ENCODE data around the gene FHL3. TPM values are rescaled to one million over a fixed set of nuclear protein-coding genes. Genes with fewer than 3 reads are reported as not detected.

FHL3 gene
- total RNA-seq = 3.0 and 22.3 TPM in 2 replicates

- DNase-seq (ENCODE audit: low read depth) = peak; percentile 11
Observed at GRCh38 chr1:38005195-38006007, at the start of gene FHL3. Gene FHL3, minus strand, starts transcription at chr1:38005514. Its CDS starts 6,102 bp downstream, at chr1:37999412.

DNA sequence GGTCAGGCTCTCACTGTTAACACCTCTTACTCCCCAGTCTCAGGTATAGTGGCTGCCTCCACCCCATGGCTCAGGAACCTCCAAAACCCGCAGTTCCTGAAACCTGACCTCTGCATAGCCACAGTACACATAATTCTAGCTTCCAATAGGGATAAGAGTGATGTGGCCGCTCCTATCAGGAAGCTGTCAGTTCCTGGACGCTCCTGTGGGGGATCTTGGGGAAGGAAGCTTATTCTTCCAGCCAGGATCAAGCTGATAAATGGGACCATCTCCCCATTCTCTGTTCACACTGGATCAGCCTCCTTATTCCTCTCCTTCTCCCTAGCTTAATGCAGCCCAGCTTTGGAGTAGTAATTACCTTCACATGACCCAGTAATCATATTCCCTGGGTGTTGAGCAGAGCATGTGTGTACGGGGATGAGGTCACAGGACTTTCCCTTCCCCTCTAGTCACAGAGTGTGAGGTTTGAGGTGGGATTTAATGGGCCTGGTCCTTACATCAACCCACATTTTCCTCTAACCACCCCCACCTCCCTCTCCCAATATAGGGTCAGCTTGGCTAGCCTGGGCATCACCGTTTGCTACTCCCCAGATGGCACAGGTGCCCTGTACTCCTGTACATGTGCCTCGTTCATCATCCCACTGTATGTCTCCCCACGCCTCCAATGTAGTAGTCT is 48.2 kb upstream of the FHL3 start:
- no peak for DNase-seq (ENCODE audit: low read depth)

GRCh38 chr1:38052750-38053415 is 47.6 kb upstream of the FHL3 start:
- no peak for DNase-seq (ENCODE audit: low read depth)

DNA sequence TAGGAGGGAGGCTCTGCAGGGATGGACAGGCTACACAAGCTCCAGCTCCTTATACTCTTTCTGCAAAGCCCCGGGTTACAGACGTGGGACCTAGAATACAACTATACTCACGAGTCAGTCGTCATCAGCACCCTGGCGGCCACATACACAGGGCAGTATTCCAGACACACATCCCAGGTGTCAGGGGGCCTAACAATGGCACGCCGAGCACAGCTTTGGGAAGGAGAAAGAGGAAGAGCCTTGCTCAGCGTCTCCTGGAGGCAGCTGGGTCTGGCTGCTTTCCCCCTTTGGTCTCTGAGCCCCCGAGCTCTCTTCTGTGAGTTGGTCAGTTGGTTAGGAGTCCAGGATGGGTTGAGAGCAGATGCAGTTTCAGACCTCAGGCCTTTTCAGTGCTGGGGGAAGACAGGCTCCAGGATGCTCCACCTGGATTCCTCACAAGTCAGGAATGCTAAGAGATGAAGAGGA is 45.8 kb upstream of the FHL3 start:
- no peak for DNase-seq (ENCODE audit: low read depth)

DNA sequence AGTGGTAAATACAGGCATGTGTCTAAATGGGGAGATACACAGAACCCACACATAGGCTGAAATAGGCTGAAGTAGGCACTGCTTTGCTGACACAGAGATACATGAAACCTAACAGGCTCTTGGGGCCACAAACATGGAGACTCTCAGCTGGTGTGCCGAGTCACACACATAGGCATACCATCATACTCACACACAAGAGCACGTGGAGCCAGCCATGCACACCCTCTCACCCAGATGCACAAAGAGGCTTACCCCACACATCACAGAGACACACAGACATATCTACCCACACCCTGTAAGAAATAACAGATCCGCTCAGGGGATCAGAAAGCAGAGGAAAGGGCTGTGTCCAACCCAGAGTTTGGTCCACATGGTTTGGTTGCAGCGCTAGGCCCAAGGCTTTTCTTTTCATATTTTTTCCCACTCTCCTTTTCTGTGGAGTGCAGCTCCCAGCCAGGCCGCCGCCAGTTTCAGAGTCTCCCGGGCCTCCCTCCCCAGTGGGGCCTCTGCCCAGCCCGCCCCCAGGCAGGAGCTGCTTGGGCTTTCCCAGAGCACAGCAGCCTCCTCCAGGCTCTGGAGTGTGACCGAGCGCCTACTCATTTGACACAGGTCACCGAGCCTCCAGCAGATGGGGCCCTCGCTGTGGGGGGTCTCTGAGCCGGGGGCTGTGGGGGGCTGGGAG is 45.2 kb upstream of the FHL3 start:
- no peak for DNase-seq (ENCODE audit: low read depth)

DNA sequence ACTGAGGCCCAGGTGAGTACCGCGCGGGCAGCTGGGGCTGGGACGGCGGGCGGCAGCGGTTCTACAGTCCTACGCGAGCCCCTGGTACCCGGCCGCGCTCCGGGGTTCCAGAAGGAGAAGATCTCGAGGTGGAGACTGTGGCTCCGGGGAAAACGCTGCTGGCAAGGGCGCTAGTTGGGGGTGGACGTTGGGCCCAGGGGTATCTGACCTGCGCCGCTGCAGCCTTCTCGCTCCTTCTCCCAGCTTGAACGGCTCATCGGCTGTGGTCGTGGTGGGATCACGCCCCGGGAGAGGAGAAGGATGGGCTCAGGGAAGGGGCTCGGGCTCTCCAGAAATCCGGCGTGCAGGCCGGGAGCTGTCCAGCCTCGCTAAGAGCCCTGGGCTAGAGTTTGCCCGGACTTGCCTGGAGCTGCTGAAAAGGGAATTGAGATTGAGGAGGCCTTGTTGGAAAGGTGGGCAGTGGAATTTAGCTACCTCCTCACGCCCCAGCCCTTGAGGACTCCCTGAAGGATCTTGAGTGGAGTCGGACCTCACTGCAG is 42.4 kb upstream of the FHL3 start:
- DNase-seq (ENCODE audit: low read depth) = no peak

- no peak for DNase-seq (ENCODE audit: low read depth)
Observed at GRCh38 chr1:38046884-38047602, 41.7 kb upstream of the FHL3 start.

DNA sequence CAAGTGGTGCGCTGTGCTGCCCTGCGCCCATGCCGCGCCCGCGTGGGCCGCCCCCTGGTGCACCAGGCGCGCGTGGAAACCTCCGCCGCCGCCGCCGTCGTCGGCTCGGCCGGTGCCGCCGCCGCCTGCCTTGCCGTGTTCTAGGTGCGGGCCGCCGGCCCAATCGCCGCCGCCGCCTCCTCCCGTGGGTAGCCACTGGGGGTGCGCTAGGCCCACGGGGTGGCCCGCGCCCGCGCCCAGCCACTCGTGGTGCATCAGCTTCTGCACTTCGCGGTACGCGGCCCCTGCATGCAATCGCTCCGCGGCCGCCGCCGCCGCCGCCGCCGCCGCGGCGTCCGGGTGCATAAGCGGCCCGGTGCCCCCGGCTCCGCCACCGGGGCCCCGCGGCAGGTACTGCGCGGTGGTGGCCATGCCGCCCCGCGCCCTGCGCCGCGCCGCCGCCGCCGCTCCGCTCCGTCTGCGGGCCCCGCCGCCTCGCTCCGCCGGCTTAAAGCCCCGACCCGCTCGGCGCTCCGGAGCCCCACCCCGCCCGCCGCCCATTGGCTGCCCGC is 41.1 kb upstream of the FHL3 start, which contains the start of gene POU3F1:
POU3F1 (minus strand) TSS at position 461 of the 551 bp plus-strand sequence; CDS start at position 411, 50 bp downstream.
- no peak for DNase-seq (ENCODE audit: low read depth)

DNA sequence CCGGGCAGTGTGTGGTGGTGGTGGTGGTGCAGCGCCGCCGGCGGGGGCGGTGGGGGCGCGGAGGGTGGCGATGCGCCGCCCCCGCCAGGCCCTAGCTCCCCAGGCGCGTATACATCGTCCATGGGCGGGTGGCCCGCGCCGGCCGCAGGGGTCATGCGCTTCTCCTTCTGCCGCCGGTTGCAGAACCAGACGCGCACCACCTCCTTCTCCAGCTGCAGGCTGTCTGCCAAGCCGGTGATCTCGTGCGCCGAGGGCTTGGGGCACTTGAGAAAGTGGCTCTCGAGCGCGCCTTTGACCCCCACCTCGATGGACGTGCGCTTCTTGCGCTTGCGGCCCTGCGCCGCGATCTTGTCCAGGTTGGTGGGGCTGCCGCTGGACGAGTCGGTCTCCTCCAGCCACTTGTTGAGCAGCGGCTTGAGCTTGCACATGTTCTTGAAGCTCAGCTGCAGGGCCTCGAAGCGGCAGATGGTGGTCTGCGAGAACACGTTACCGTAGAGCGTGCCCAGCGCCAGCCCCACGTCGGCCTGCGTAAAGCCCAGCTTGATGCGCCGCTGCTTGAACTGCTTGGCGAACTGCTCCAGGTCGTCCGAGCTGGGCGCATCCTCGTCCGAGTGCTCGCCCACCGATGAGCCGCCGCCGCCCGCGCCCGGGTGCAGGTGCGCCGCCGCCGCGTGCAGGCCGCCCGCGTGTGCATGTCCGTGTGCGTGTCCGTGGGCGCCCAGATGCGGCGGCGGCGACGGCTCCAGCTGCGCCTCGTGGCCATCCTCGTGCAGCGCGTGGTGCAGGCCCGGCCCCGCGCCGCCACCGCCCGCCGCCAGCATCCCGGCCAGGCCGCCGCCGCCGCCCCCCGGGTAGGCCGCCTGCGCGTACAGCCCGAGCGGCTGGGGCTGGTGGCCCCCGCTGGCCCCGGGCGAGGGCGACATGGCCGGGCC is 40.4 kb upstream of the FHL3 start:
- no peak for DNase-seq (ENCODE audit: low read depth)

- DNase-seq (ENCODE audit: low read depth) = no peak
Observed at GRCh38 chr1:38044221-38045215, 39.2 kb upstream of the FHL3 start.

DNA sequence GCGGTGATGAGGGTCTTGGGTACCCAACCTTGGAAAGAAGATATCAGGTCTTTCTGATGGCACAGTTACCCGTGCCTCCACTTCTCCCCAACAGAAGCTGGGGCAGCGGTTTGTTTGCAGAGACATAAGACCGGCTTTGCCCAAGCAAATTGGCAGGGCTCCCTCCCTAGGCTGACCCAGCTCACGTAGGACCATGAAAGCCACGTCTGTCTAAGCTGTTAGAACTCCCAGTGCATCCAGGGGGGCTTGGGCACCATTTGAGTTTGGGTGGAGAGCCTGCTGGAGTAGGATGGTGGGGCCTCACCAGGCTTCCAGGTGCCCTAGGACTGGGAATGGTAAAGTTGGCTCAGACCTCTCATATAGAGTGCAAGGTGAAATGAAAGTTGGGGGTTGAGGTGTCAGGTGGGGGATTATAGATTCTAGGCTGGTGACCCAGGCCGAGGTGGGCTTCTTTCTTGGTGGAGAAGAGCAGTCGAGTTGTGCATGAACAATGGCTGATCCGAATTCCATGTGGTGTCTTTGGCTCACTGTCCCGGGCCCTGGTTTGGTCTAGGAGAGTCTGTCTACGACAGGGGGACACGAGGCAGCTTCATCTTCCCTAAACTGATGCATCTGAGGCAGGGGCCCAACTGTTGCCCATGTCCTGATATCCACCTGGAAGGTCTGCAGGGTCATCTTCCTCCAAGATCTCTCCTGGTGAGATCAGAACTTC is 37.9 kb upstream of the FHL3 start:
- no peak for DNase-seq (ENCODE audit: low read depth)

DNA sequence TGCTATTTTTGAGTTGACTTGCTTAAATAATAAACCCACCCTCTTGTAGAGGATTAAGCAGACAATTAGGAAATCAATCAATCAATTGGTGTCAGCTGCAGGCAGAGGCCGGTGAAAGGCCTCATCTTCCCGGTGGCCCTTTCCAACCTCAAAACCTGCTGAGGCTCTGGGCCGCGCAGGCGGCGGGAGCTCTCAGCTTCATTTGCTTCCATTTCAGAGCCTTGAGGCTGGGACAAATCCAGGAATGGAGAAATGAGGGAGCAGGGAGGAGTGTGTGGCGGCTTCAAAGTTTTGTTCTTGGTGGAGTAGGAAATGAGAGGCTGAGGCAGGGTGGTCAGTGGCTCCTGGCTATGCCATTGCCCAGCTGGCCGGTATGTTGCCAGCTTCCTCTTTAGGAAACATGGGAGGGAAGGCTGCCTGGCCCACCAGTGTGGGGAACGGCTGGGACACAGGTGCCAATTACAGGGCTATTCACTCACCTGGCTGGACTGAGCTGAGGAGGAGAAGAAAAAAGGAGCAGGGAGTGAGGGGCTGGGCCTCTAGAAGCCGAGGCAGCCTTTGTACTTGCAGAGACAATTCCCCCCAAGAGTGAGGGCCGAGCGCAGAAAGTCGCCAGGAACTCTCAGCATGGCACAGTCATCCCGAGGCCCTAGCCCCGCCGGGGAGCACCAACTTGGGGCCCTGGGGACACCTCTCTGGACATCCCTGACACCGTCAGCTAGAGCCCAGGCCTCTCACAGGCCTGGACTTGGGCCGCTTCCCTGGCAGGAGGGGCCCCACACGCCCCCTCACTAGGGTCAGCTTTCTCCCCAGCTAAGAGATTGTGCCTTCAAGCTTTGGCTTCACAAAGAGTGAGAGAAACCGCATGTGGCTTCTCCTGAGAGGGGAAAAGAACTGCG is 36.9 kb upstream of the FHL3 start:
- DNase-seq (ENCODE audit: low read depth) = no peak

- DNase-seq (ENCODE audit: low read depth) = no peak
Observed at GRCh38 chr1:38039331-38040088, 34.2 kb upstream of the FHL3 start.

- DNase-seq (ENCODE audit: low read depth) = peak; percentile 93
Observed at GRCh38 chr1:38038861-38039260, 33.5 kb upstream of the FHL3 start.

DNA sequence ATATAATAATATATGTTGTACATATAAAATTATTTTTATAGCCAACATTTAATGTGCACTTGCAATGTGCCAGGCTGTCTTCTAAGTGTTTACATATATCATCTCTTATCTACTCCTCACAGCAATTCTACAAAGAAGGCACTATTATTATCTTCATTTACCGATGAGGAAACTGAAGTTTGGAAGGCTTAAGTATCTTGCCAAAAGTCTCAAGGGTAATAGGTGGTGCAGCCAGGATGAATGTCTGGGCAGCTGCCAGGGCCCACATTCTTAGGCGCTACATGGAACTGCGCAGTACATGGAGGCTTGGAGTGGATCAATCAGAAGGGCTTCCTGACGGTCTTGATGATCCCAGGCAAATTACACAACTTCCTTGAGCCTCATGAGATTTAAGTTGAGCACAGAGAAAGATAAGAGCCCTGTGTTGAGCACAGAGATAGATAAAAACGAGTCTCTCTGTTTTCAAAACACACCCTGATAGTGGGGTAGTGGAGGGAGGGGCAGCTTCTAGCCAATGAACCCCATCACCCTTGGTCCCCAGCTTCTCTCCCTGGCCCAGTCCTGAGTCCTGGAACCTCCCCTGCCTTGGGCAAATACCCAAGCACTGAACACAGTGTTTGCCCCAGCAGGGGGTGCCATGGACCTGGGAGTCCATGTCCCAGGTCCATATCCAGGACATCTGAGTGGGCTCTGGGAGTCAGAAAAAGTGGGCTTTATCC is 32.1 kb upstream of the FHL3 start:
- DNase-seq (ENCODE audit: low read depth) = no peak

All from renal cortical epithelial cell (primary cell).